ENCODE data around the gene GABRB1. TPM values are rescaled to one million over a fixed set of nuclear protein-coding genes. Genes with fewer than 3 reads are reported as not detected.

GABRB1 gene
- total and polyA plus RNA-seq, 2 donors (not counting 3 experiments of a cell fraction or from before 2014, with no cell fraction given) = not detected

- H3K4me2 ChIP-seq (ENCODE audit: insufficient read depth, low read length) = no peak overlapping the region
- H3K9me3 ChIP-seq (replicated peaks; ENCODE audit: control insufficient read depth, insufficient read depth, low read length) = no peaks in the 10 kb centered on the region
- no peak overlapping the region for H3K9ac ChIP-seq (replicated peaks; ENCODE audit: extremely low read depth, insufficient read depth, low read length)
- no peaks in the 10 kb centered on the region for H4K20me1 ChIP-seq (replicated peaks; ENCODE audit: control insufficient read depth, extremely low read depth, insufficient read depth, low read length)
- ChIA-PET CTCF (no interaction called here), POLR2A (no interaction called here)
- FAIRE-seq = no peak
- H3K79me2 ChIP-seq (ENCODE audit: control insufficient read depth, insufficient read depth, low read length) = no peaks in the 10 kb centered on the region
- no peak for DNase-seq (ENCODE audit: low read depth, low spot score)
- intact Hi-C loops (cut with micrococcal nuclease) (no loop called here), dilution Hi-C loops (cut with MboI; ENCODE audit: extremely low pct_ligation_motif_present, low sequenced_read_pairs) (no loop called here)
- H3K4me3 ChIP-seq (replicated peaks in 1 of 3; ENCODE audit: insufficient read depth in 1 of 3, low read depth in 1 of 3, low read length in 3 of 3) = no peak overlapping the region
- H2AFZ ChIP-seq (ENCODE audit: low read depth, low read length) = no peak overlapping the region
- no peak overlapping the region for H3K27ac ChIP-seq (ENCODE audit: insufficient read depth, low read depth, low read length)
- TF ChIP-seq POLR2A (IDR thresholded peaks at IDR 0.05; ENCODE audit: low read depth, low read length) = no peak
- no peaks in the 10 kb centered on the region for H3K27me3 ChIP-seq (ENCODE audit: control insufficient read depth in 2 of 2, insufficient read depth in 2 of 2, low read length in 2 of 2)
- no peaks in the 10 kb centered on the region for H3K36me3 ChIP-seq (ENCODE audit: control insufficient read depth in 2 of 2, extremely low read depth in 1 of 2, insufficient read depth in 2 of 2, low read length in 2 of 2)
- H3K4me1 ChIP-seq (ENCODE audit: control insufficient read depth, extremely low read depth, insufficient read depth, low read length) = no peaks in the 10 kb centered on the region
- BruUV-seq (replicated peaks) = no TSS peak
- H3K9me1 ChIP-seq (replicated peaks; ENCODE audit: control insufficient read depth, extremely low read depth, insufficient read depth, low read length) = no peaks in the 10 kb centered on the region
Observed at GRCh38 chr4:47442980-47443379, 411.6 kb downstream of the GABRB1 start.

GRCh38 chr4:47444031-47444430 is 412.7 kb downstream of the GABRB1 start:
- no peak overlapping the region for H3K4me3 ChIP-seq (replicated peaks in 1 of 3; ENCODE audit: insufficient read depth in 1 of 3, low read depth in 1 of 3, low read length in 3 of 3)
- no peaks in the 10 kb centered on the region for H3K9me3 ChIP-seq (replicated peaks; ENCODE audit: control insufficient read depth, insufficient read depth, low read length)
- intact Hi-C loops (cut with micrococcal nuclease) = no loop called here
- no peaks in the 10 kb centered on the region for H3K27me3 ChIP-seq (ENCODE audit: control insufficient read depth in 2 of 2, insufficient read depth in 2 of 2, low read length in 2 of 2)
- no peaks in the 10 kb centered on the region for H3K79me2 ChIP-seq (ENCODE audit: control insufficient read depth, insufficient read depth, low read length)
- H3K9ac ChIP-seq (replicated peaks; ENCODE audit: extremely low read depth, insufficient read depth, low read length) = no peak overlapping the region
- no peak overlapping the region for H2AFZ ChIP-seq (ENCODE audit: low read depth, low read length)
- H3K27ac ChIP-seq (ENCODE audit: insufficient read depth, low read depth, low read length) = no peak overlapping the region
- ChIA-PET CTCF (no interaction called here), POLR2A (no interaction called here)
- no peak overlapping the region for H3K4me2 ChIP-seq (ENCODE audit: insufficient read depth, low read length)
- no peaks in the 10 kb centered on the region for H4K20me1 ChIP-seq (replicated peaks; ENCODE audit: control insufficient read depth, extremely low read depth, insufficient read depth, low read length)
- no peaks in the 10 kb centered on the region for H3K36me3 ChIP-seq (ENCODE audit: control insufficient read depth in 2 of 2, extremely low read depth in 1 of 2, insufficient read depth in 2 of 2, low read length in 2 of 2)
- DNase-seq (ENCODE audit: low read depth, low spot score) (no peak), FAIRE-seq (no peak)
- H3K4me1 ChIP-seq (ENCODE audit: control insufficient read depth, extremely low read depth, insufficient read depth, low read length) = no peaks in the 10 kb centered on the region
- no peaks in the 10 kb centered on the region for H3K9me1 ChIP-seq (replicated peaks; ENCODE audit: control insufficient read depth, extremely low read depth, insufficient read depth, low read length)
- BruUV-seq (replicated peaks) = no TSS peak
- no peak for TF ChIP-seq MYC (IDR thresholded peaks at IDR 0.05; ENCODE audit: low read depth, low read length)
- no peak for TF ChIP-seq POLR2AphosphoS5 (IDR thresholded peaks at IDR 0.05; ENCODE audit: insufficient read depth, low read depth, low read length)
- no peak for TF ChIP-seq FOS (IDR thresholded peaks at IDR 0.05; ENCODE audit: borderline replicate concordance, insufficient read depth, low read length)
- TF ChIP-seq GATA2 (IDR thresholded peaks at IDR 0.05; ENCODE audit: insufficient read depth, insufficient read length, low read depth, low read length) = no peak
- no peak for TF ChIP-seq MAX (IDR thresholded peaks at IDR 0.05; ENCODE audit: insufficient read depth, insufficient read length)
- no peak for TF ChIP-seq EZH2 (IDR thresholded peaks at IDR 0.05; ENCODE audit: borderline replicate concordance, low read depth, low read length, severe bottlenecking)
- dilution Hi-C loops (cut with MboI; ENCODE audit: extremely low pct_ligation_motif_present, low sequenced_read_pairs) = no loop called here

Measured in endothelial cell of umbilical vein (primary cell).